Neural cell (in vitro differentiated cells): ENCODE data around the gene MEAK7. TPM values are rescaled to one million over a fixed set of nuclear protein-coding genes. Genes with fewer than 3 reads are reported as not detected.

Experiments
- H2AFZ ChIP-seq: fragments of 200-600, 300-800 bp; sonication (generic), shearing (Covaris generic); 2 replicates; pipeline ENCODE4 v1.6.0; 2014; ENCODE audit warnings: low read depth, mild to moderate bottlenecking, antibody characterized with exemption, low read length, moderate library complexity
- H3F3A ChIP-seq: fragments of 200-600 bp; shearing (Covaris generic); 2 replicates; pipeline ENCODE4 v1.6.1; 2016; ENCODE audit warnings: mild to moderate bottlenecking, moderate library complexity, mixed read lengths, antibody characterized with exemption, low read length; ENCODE audit not compliant: insufficient read depth, poor library complexity, severe bottlenecking
- H3K27ac ChIP-seq: fragments of 200-600, 300-800 bp; sonication (generic), shearing (Covaris generic); 2 replicates; pipeline ENCODE4 v1.5.1; 2014; ENCODE audit warnings: mild to moderate bottlenecking, low read length, moderate library complexity
- H3K27me3 ChIP-seq: fragments of 300-800, 200-600 bp; sonication (generic), shearing (Covaris generic); 2 replicates; pipeline ENCODE4 v1.6.0; 2014; ENCODE audit warnings: mild to moderate bottlenecking, low read depth, low read length, moderate library complexity; ENCODE audit not compliant: insufficient read depth
- H3K36me3 ChIP-seq: fragments of 300-800, 200-600 bp; sonication (generic), shearing (Covaris generic); 2 replicates; pipeline ENCODE4 v1.5.1; 2014; ENCODE audit warnings: mild to moderate bottlenecking, antibody characterized with exemption, low read length, moderate library complexity; ENCODE audit not compliant: insufficient read depth
- H3K4me2 ChIP-seq: fragments of 300-800, 200-600 bp; sonication (generic), shearing (Covaris generic); 2 replicates; pipeline ENCODE4 v1.6.0; 2014; ENCODE audit warnings: mild to moderate bottlenecking, low read length
- H3K4me3 ChIP-seq: fragments of 300-800, 200-600 bp; sonication (generic), shearing (Covaris generic); 2 replicates; pipeline ENCODE4 v1.5.1; 2014; ENCODE audit warnings: mild to moderate bottlenecking, low read length, moderate library complexity
- H3K79me2 ChIP-seq: fragments of 200-600 bp; shearing (Covaris generic); replicated peaks from 2 replicates; pipeline ENCODE4 v1.6.0; 2014; ENCODE audit warnings: mild to moderate bottlenecking, low read length, moderate library complexity; ENCODE audit not compliant: insufficient read depth
- H3K9ac ChIP-seq: fragments of 300-800, 200-600 bp; sonication (generic), shearing (Covaris generic); 2 replicates; pipeline ENCODE4 v1.6.1; 2016; ENCODE audit warnings: mild to moderate bottlenecking, low read length, mixed read lengths
- H3K9me2 ChIP-seq: fragments of 200-600 bp; shearing (Covaris generic); 2 replicates; pipeline ENCODE4 v1.6.1; 2016; ENCODE audit warnings: mild to moderate bottlenecking, low read length, mixed read lengths; ENCODE audit not compliant: insufficient read depth
- H3K9me3 ChIP-seq: fragments of 200-600, 300-800 bp; sonication (generic), shearing (Covaris generic); 2 replicates; pipeline ENCODE4 v1.6.1; 2016; ENCODE audit warnings: mild to moderate bottlenecking, mixed run types, low read length, moderate library complexity, mixed read lengths
- H4K20me1 ChIP-seq: fragments of 200-600 bp; shearing (Covaris generic); 2 replicates; pipeline ENCODE4 v1.6.1; 2016; ENCODE audit warnings: mild to moderate bottlenecking, mixed run types; ENCODE audit not compliant: insufficient read depth
- CTCF ChIP-seq: fragments of 450-650 bp; IDR thresholded peaks from 2 replicates; pipeline ENCODE4 v1.5.1; 2014; ENCODE audit warnings: antibody characterized with exemption, mild to moderate bottlenecking, moderate library complexity; ENCODE audit not compliant: poor library complexity, severe bottlenecking
- EP300 ChIP-seq: fragments of 450-650 bp; conservative IDR thresholded peaks from 2 replicates; pipeline ENCODE4 v1.6.1; 2014; ENCODE audit warnings: antibody characterized with exemption, mild to moderate bottlenecking, moderate library complexity; ENCODE audit not compliant: poor library complexity, severe bottlenecking
- EZH2 ChIP-seq: fragments of 200-600, 300-800 bp; shearing (Covaris generic), sonication (generic); IDR thresholded peaks from 2 replicates; pipeline ENCODE4 v1.6.1; 2014; ENCODE audit warnings: antibody characterized with exemption, low read length, borderline replicate concordance, mild to moderate bottlenecking; ENCODE audit not compliant: insufficient read depth, poor library complexity, severe bottlenecking
- MXI1 ChIP-seq: fragments of 450-650 bp; conservative IDR thresholded peaks from 2 replicates; pipeline ENCODE4 v1.6.1; 2014; ENCODE audit warnings: antibody characterized with exemption, mild to moderate bottlenecking; ENCODE audit not compliant: poor library complexity, severe bottlenecking
- POLR2AphosphoS5 ChIP-seq: IDR thresholded peaks from 2 replicates; pipeline ENCODE4 v1.6.1; 2012
- RAD21 ChIP-seq: fragments of 450-650 bp; conservative IDR thresholded peaks from 2 replicates; pipeline ENCODE4 v1.6.1; 2014; ENCODE audit warnings: antibody characterized with exemption, mild to moderate bottlenecking, moderate library complexity
- REST ChIP-seq: IDR thresholded peaks from 2 replicates; pipeline ENCODE4 v1.6.1; 2012; ENCODE audit warnings: borderline replicate concordance
- SMC3 ChIP-seq: fragments of 450-650 bp; conservative IDR thresholded peaks from 2 replicates; pipeline ENCODE4 v1.6.1; 2014; ENCODE audit warnings: antibody characterized with exemption, mild to moderate bottlenecking, moderate library complexity; ENCODE audit not compliant: poor library complexity
- TAF1 ChIP-seq: IDR thresholded peaks from 2 replicates; pipeline ENCODE4 v1.6.1; 2012; ENCODE audit warnings: low read depth
- polyA plus RNA-seq: library from polyadenylated mRNA; depleted of rRNA; stranded (reverse); fragments of >200 nt; gene quantifications from 2 replicates; pipeline ENCODE4 v1.2.3, GENCODE V29; 2014

MEAK7 gene
- polyA plus RNA-seq, 1 donor from 2014 or later: 12.4 TPM

GRCh38 chr16:84476401-84476800 lies 28.1 kb downstream of the MEAK7 start:
- Histone ChIP-seq H4K20me1 (no peaks in the 10 kb centered on the region), H3K9me2 (no peaks in the 10 kb centered on the region), H3K79me2 (no peaks in the 10 kb centered on the region), H3K4me2 (no peak overlapping the region), H3K27me3 (no peaks in the 10 kb centered on the region), H2AFZ (no peak overlapping the region), H3F3A (no peaks in the 10 kb centered on the region), H3K9me3 (no peaks in the 10 kb centered on the region), H3K27ac (no peak overlapping the region), H3K4me3 (no peak overlapping the region), H3K36me3 (no peaks in the 10 kb centered on the region), H3K9ac (no peak overlapping the region)
- TF ChIP-seq POLR2AphosphoS5 (no peak), CTCF (no peak), EP300 (no peak)

GRCh38 chr16:84475643-84476240 lies 28.7 kb downstream of the MEAK7 start:
- TF ChIP-seq REST (no peak), CTCF (no peak), POLR2AphosphoS5 (no peak), MXI1 (no peak), TAF1 (no peak), SMC3 (no peak), RAD21 (no peak), EZH2 (no peak), EP300 (no peak)
- Histone ChIP-seq H3K9me2 (no peaks in the 10 kb centered on the region), H3F3A (no peaks in the 10 kb centered on the region), H3K79me2 (no peaks in the 10 kb centered on the region), H3K27me3 (no peaks in the 10 kb centered on the region), H3K36me3 (no peaks in the 10 kb centered on the region), H3K9ac (no peak overlapping the region), H3K27ac (no peak overlapping the region), H4K20me1 (no peaks in the 10 kb centered on the region), H3K9me3 (no peaks in the 10 kb centered on the region), H2AFZ (no peak overlapping the region), H3K4me2 (no peak overlapping the region), H3K4me3 (no peak overlapping the region)
